ENCODE data around the gene IGF2BP3. TPM values are rescaled to one million over a fixed set of nuclear protein-coding genes. Genes with fewer than 3 reads are reported as not detected.

IGF2BP3 gene
- total RNA-seq, 2 experiments from 2014 or later = 41.1 to 94.3 TPM

DNA sequence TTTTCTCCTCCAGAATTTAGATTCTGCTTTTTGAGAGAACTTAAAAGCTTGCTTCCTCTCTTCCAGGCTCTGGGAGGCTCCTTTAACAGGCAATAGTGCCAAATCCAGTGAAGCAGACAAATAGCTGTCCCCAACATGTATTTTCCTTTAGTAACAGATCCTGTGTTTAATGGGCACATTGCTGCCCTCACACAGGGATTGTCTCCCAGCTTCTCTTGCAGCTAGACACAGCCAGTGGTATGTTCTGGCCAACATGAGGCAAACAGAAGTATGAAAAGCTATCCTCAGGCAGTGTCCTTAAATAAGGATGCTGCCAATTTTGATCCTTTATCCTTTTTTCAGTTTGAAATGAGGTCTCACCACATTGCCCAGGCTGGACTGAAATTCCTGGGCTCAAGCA, 132.9 kb downstream of the IGF2BP3 start:
- ChIA-PET POLR2A (interaction anchor here (0.6 to 2.3 kb wide), 3 partner anchors 9 to 125 kb away, joined by 3 to 11 read pairs (median 3); no protein-coding TSS in a partner anchor), CTCF (ENCODE audit: unreplicated experiment) (interaction anchor here (0.6 kb wide), 1 partner anchor 125 kb away, joined by 3 read pairs; no protein-coding TSS in a partner anchor)
- peaks cover 72% of the 10 kb centered on the region for H3K36me3 ChIP-seq (ENCODE audit: insufficient read depth, low read length)
- H2AFZ ChIP-seq (ENCODE audit: low read length) = no peak overlapping the region
- H3K9me2 ChIP-seq (ENCODE audit: insufficient read depth, low read length) = no peaks in the 10 kb centered on the region
- no TSS peak for BruUV-seq (replicated peaks)
- TF ChIP-seq, protein P1, sequence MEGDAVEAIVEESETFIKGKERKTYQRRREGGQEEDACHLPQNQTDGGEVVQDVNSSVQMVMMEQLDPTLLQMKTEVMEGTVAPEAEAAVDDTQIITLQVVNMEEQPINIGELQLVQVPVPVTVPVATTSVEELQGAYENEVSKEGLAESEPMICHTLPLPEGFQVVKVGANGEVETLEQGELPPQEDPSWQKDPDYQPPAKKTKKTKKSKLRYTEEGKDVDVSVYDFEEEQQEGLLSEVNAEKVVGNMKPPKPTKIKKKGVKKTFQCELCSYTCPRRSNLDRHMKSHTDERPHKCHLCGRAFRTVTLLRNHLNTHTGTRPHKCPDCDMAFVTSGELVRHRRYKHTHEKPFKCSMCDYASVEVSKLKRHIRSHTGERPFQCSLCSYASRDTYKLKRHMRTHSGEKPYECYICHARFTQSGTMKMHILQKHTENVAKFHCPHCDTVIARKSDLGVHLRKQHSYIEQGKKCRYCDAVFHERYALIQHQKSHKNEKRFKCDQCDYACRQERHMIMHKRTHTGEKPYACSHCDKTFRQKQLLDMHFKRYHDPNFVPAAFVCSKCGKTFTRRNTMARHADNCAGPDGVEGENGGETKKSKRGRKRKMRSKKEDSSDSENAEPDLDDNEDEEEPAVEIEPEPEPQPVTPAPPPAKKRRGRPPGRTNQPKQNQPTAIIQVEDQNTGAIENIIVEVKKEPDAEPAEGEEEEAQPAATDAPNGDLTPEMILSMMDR (conservative IDR thresholded peaks at IDR 0.05; ENCODE audit: low read length) = no peak
- no peak for TF ChIP-seq EZH2phosphoT487 (IDR thresholded peaks at IDR 0.05; ENCODE audit: borderline replicate concordance, low read depth, low read length)
- H3K9me3 ChIP-seq (ENCODE audit: low read length) = 0 out of 2 replicates have a peak, but pooled peaks cover 8% of the 10 kb centered on the region
- DNase-seq (ENCODE audit: low spot score) = no peak
- H3K27ac ChIP-seq (ENCODE audit: low read depth, low read length, poor library complexity, severe bottlenecking) = no peak overlapping the region
- H4K20me1 ChIP-seq (ENCODE audit: insufficient read depth, low read length) = no peaks in the 10 kb centered on the region
- no peaks in the 10 kb centered on the region for H3K79me2 ChIP-seq (ENCODE audit: insufficient read depth, low read depth, low read length)
- H3K4me2 ChIP-seq (ENCODE audit: low read length) = no peak overlapping the region
- H3K4me1 ChIP-seq (ENCODE audit: insufficient read depth, low read length, poor library complexity, severe bottlenecking) = no peaks in the 10 kb centered on the region
- intact Hi-C loops (cut with micrococcal nuclease; ENCODE audit: unreplicated experiment) = no loop called here
- no peak overlapping the region for H3K4me3 ChIP-seq (ENCODE audit: low read depth, low read length, poor library complexity, severe bottlenecking)

DNA sequence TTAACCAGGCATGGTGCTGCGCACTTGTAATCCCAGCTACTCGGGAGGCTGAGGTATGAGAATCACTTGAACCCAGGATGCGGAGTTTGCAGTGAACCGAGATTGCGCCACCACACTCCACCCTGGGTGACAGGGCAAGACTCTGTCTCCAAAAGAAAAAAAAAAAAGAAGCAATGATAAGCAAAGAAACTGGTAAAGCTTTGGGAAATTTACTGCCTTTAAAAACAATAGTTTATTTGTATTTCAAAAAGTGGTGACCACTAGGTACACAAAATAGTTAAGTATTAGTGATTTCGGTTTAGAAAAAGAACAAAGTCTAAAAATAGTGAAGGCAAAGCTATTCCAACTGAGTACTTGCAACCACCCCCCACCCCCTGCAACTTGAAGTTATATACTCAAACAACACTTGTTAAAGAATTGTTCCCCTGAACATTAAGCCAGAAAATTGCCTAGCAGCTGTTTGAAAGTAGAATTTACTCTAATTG, 133.4 kb downstream of the IGF2BP3 start:
- H3K9me3 ChIP-seq (ENCODE audit: low read length) = 0 out of 2 replicates have a peak, but pooled peaks cover 8% of the 10 kb centered on the region
- no peak overlapping the region for H2AFZ ChIP-seq (ENCODE audit: low read length)
- ChIA-PET POLR2A (interaction anchor here (0.6 to 2.3 kb wide), 2 partner anchors 10 to 80 kb away, joined by 3 to 11 read pairs; no protein-coding TSS in a partner anchor), CTCF (ENCODE audit: unreplicated experiment) (interaction anchor here (0.6 kb wide), 1 partner anchor 126 kb away, joined by 3 read pairs; no protein-coding TSS in a partner anchor)
- no peak for TF ChIP-seq EZH2phosphoT487 (IDR thresholded peaks at IDR 0.05; ENCODE audit: borderline replicate concordance, low read depth, low read length)
- TF ChIP-seq, protein P1 (conservative IDR thresholded peaks at IDR 0.05; ENCODE audit: low read length) = no peak
- no peak overlapping the region for H3K27ac ChIP-seq (ENCODE audit: low read depth, low read length, poor library complexity, severe bottlenecking)
- no peak overlapping the region for H3K4me2 ChIP-seq (ENCODE audit: low read length)
- intact Hi-C loops (cut with micrococcal nuclease; ENCODE audit: unreplicated experiment) = no loop called here
- no peaks in the 10 kb centered on the region for H3K4me1 ChIP-seq (ENCODE audit: insufficient read depth, low read length, poor library complexity, severe bottlenecking)
- peaks cover 73% of the 10 kb centered on the region for H3K36me3 ChIP-seq (ENCODE audit: insufficient read depth, low read length)
- H4K20me1 ChIP-seq (ENCODE audit: insufficient read depth, low read length) = no peaks in the 10 kb centered on the region
- no TSS peak for BruUV-seq (replicated peaks)
- H3K9me2 ChIP-seq (ENCODE audit: insufficient read depth, low read length) = no peaks in the 10 kb centered on the region
- no peak for DNase-seq (ENCODE audit: low spot score)
- H3K4me3 ChIP-seq (ENCODE audit: low read depth, low read length, poor library complexity, severe bottlenecking) = no peak overlapping the region
- no peaks in the 10 kb centered on the region for H3K79me2 ChIP-seq (ENCODE audit: insufficient read depth, low read depth, low read length)

DNA sequence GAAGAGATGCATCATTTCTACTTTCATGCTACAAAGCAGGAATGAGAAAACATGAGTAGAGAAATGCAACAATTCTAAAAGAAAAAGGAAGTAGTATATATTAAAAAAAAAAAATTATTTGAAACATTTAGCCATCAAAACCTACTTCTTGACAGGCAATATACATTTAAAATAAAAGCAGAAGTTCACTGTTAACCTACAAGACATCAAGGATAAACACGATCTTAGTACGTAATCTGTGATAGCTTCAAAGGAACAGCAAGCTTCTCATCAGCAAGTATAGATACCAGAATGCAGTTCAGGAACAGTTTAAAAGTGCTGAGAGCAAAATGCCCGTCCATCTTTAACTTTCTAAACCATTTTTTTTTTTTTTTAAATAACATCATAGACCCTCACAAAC, 134.2 kb downstream of the IGF2BP3 start:
- H2AFZ ChIP-seq (ENCODE audit: low read length) = no peak overlapping the region
- intact Hi-C loops (cut with micrococcal nuclease; ENCODE audit: unreplicated experiment) = no loop called here
- POLR2A ChIA-PET = interaction anchor here (0.7 to 2.3 kb wide), 4 partner anchors 10 to 243 kb away, joined by 3 to 11 read pairs (median 3); no protein-coding TSS in a partner anchor
- no peaks in the 10 kb centered on the region for H3K9me2 ChIP-seq (ENCODE audit: insufficient read depth, low read length)
- TF ChIP-seq EZH2phosphoT487 (IDR thresholded peaks at IDR 0.05; ENCODE audit: borderline replicate concordance, low read depth, low read length) = no peak
- TF ChIP-seq, protein P1 (conservative IDR thresholded peaks at IDR 0.05; ENCODE audit: low read length) = no peak
- H3K4me2 ChIP-seq (ENCODE audit: low read length) = no peak overlapping the region
- H3K27ac ChIP-seq (ENCODE audit: low read depth, low read length, poor library complexity, severe bottlenecking) = no peak overlapping the region
- H3K4me3 ChIP-seq (ENCODE audit: low read depth, low read length, poor library complexity, severe bottlenecking) = no peak overlapping the region
- no peaks in the 10 kb centered on the region for H4K20me1 ChIP-seq (ENCODE audit: insufficient read depth, low read length)
- 0 out of 2 replicates have a peak, but pooled peaks cover 8% of the 10 kb centered on the region for H3K9me3 ChIP-seq (ENCODE audit: low read length)
- no TSS peak for BruUV-seq (replicated peaks)
- no peaks in the 10 kb centered on the region for H3K4me1 ChIP-seq (ENCODE audit: insufficient read depth, low read length, poor library complexity, severe bottlenecking)
- CTCF ChIA-PET (ENCODE audit: unreplicated experiment) = no interaction called here
- no peak for DNase-seq (ENCODE audit: low spot score)
- H3K79me2 ChIP-seq (ENCODE audit: insufficient read depth, low read depth, low read length) = no peaks in the 10 kb centered on the region
- H3K36me3 ChIP-seq (ENCODE audit: insufficient read depth, low read length) = peaks cover 79% of the 10 kb centered on the region
